MCF 10A (cell line): ENCODE measurements around the gene MMP12. TPM values are rescaled to one million over a fixed set of nuclear protein-coding genes. Genes with fewer than 3 reads are reported as not detected.

ENCODE experiments used
- BruUV-seq: library from RNA; stranded (reverse); fragments of 400-500 nt; replicated peaks from 2 replicates; lab custom pipeline; 2021; lab: Mats Ljungman, UMichigan
- CTCF ChIA-PET: fragments of 300-600 bp; sonication (Branson Sonifier 250); formaldehyde crosslinking; extraction: SDS; loops from one replicate; lab custom pipeline; 2021; ENCODE audit warnings: antibody characterized with exemption, inconsistent platforms; lab: Yijun Ruan, JAX
- POLR2A ChIA-PET: fragments of 300-600, 350-650 bp; sonication (Branson Sonifier 250); formaldehyde crosslinking; extraction: SDS; loops from one replicate; lab custom pipeline; 2020; ENCODE audit warnings: antibody characterized with exemption, inconsistent platforms; lab: Yijun Ruan, JAX
- DNase-seq: peaks from one replicate; pipeline ENCODE4 v3.0.0-alpha.2; 2018; ENCODE audit not compliant: unreplicated experiment
- H3K27ac Mint-ChIP-seq: one replicate; pipeline ENCODE4 v1.8.0; 2022; ENCODE audit warnings: mild to moderate bottlenecking, low read depth, mixed read lengths; ENCODE audit not compliant: unreplicated experiment
- H3K27me3 Mint-ChIP-seq: one replicate; pipeline ENCODE4 v1.8.0; 2022; ENCODE audit warnings: mixed read lengths; ENCODE audit not compliant: insufficient read depth, unreplicated experiment
- H3K36me3 Mint-ChIP-seq: one replicate; pipeline ENCODE4 v1.8.0; 2022; ENCODE audit warnings: mild to moderate bottlenecking, moderate library complexity, mixed read lengths; ENCODE audit not compliant: insufficient read depth, unreplicated experiment
- H3K4me1 Mint-ChIP-seq: one replicate; pipeline ENCODE4 v1.8.0; 2022; ENCODE audit warnings: mixed read lengths; ENCODE audit not compliant: insufficient read depth, unreplicated experiment
- H3K4me3 Mint-ChIP-seq: one replicate; pipeline ENCODE4 v1.8.0; 2022; ENCODE audit warnings: mild to moderate bottlenecking, moderate library complexity, mixed read lengths; ENCODE audit not compliant: unreplicated experiment
- H3K9me3 Mint-ChIP-seq: one replicate; pipeline ENCODE4 v1.8.0; 2022; ENCODE audit warnings: mixed read lengths; ENCODE audit not compliant: unreplicated experiment
- intact Hi-C: fragments of 100-400 bp; cut with micrococcal nuclease; formaldehyde crosslinking; loops from 2 replicates; pipeline ENCODE4 v1.14.1; 2022
- total RNA-seq: library from RNA; stranded (reverse); gene quantifications from 2 replicates; pipeline ENCODE4 v1.2.3, GENCODE V29; 2022
- TF ChIP-seq, protein P1 (sequence below): fragments of 200-600 bp; IDR thresholded peaks from one replicate; pipeline ENCODE4 v1.8.0; 2022; ENCODE audit warnings: antibody characterized with exemption, mild to moderate bottlenecking; ENCODE audit not compliant: unreplicated experiment

The MMP12 gene
- total RNA-seq, 1 experiment from 2014 or later, result not detected

- Mint-ChIP-seq H3K36me3 (no peaks in the 10 kb centered on the region), H3K9me3 (no peaks in the 10 kb centered on the region), H3K4me3 (no peak overlapping the region), H3K27ac (peak overlapping the region; percentile 57), H3K27me3 (no peaks in the 10 kb centered on the region), H3K4me1 (peaks cover 9% of the 10 kb centered on the region)
- ChIA-PET POLR2A (interaction anchor here (0.8 to 1.8 kb wide), 8 partner anchors 9 to 88 kb away, joined by 3 to 9 read pairs (median 4); no protein-coding TSS in a partner anchor), CTCF (interaction anchor here (0.7 to 3.3 kb wide), 3 partner anchors 15 to 232 kb away, joined by 3 to 13 read pairs (median 5); no protein-coding TSS in a partner anchor)
- TF ChIP-seq, protein P1, sequence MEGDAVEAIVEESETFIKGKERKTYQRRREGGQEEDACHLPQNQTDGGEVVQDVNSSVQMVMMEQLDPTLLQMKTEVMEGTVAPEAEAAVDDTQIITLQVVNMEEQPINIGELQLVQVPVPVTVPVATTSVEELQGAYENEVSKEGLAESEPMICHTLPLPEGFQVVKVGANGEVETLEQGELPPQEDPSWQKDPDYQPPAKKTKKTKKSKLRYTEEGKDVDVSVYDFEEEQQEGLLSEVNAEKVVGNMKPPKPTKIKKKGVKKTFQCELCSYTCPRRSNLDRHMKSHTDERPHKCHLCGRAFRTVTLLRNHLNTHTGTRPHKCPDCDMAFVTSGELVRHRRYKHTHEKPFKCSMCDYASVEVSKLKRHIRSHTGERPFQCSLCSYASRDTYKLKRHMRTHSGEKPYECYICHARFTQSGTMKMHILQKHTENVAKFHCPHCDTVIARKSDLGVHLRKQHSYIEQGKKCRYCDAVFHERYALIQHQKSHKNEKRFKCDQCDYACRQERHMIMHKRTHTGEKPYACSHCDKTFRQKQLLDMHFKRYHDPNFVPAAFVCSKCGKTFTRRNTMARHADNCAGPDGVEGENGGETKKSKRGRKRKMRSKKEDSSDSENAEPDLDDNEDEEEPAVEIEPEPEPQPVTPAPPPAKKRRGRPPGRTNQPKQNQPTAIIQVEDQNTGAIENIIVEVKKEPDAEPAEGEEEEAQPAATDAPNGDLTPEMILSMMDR, result no peak
- intact Hi-C loops, result no loop called here
- peak; percentile 26 for DNase-seq
- no TSS peak for BruUV-seq
These were observed 25.6 kb upstream of the MMP12 start for GRCh38 chr11:102900346-102900745.

GRCh38 chr11:102891736-102892135 lies 17.0 kb upstream of the MMP12 start:
- Mint-ChIP-seq H3K36me3 (no peaks in the 10 kb centered on the region), H3K27ac (no peak overlapping the region), H3K9me3 (no peaks in the 10 kb centered on the region), H3K4me3 (no peak overlapping the region), H3K4me1 (peaks cover 10% of the 10 kb centered on the region), H3K27me3 (no peaks in the 10 kb centered on the region)
- CTCF ChIA-PET, result interaction anchor here (0.6 to 2.3 kb wide), 6 partner anchors 13 to 166 kb away, joined by 3 to 13 read pairs (median 4); no protein-coding TSS in a partner anchor
- no peak for DNase-seq
- POLR2A ChIA-PET, result interaction anchor here (0.6 to 1.4 kb wide), 2 partner anchors 8 to 14 kb away, joined by 3 to 4 read pairs; no protein-coding TSS in a partner anchor
- no TSS peak for BruUV-seq
- TF ChIP-seq, protein P1, result no peak
- intact Hi-C loops, result no loop called here

DNA sequence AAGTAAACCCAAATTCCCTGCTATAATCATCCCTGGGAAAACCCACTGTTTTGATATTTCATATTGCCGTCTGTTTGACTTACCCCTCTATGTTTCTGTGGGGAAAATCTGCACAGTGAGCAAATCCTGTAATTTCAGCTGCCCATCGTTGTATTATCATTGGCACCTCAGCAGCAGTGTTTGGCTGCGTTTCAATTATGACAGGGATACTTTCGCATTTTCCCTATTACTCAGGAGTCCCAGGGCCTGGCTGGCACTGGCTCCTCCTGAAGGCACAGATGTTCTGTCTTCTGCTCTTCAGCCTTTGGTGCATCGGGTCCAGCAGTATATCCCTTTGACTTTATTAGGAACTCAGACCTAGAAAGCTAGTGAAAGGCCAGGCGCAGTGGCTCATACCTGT lies 12.2 kb upstream of the MMP12 start:
- CTCF ChIA-PET, result interaction anchor here (1.0 kb wide), 3 partner anchors 28 to 37 kb away, joined by 3 to 4 read pairs (median 3); no protein-coding TSS in a partner anchor
- POLR2A ChIA-PET, result interaction anchor here (0.7 to 1.2 kb wide), 3 partner anchors 13 to 36 kb away, joined by 3 to 4 read pairs (median 4); no protein-coding TSS in a partner anchor
- intact Hi-C loops, result no loop called here
- Mint-ChIP-seq H3K9me3 (no peaks in the 10 kb centered on the region), H3K4me3 (no peak overlapping the region), H3K27me3 (no peaks in the 10 kb centered on the region), H3K27ac (no peak overlapping the region), H3K4me1 (peaks cover 17% of the 10 kb centered on the region), H3K36me3 (no peaks in the 10 kb centered on the region)
- peak; percentile 92 for DNase-seq
- no TSS peak for BruUV-seq
- TF ChIP-seq, protein P1, result no peak

DNA sequence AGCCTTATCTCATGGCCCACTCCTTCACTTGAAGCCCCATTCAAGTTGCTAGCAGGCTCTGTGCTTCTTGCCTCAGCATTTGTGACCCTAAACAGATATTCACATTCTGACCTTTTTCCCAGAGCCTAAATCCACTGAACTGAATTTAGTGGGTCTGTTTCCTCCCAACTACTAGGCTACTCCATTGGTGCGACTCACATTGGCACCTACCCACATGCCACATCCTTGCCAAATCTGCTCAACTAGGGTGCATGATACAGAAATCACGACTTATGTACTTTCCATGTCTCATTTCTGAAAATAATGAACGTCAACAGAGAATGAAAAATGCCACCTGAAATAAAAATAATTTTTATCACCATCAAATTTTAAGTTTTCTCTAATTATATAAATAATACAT lies 8.4 kb upstream of the MMP12 start:
- ChIA-PET POLR2A (interaction anchor here (0.5 to 0.9 kb wide), 3 partner anchors 10 to 698 kb away, joined by 3 read pairs; no protein-coding TSS in a partner anchor), CTCF (interaction anchor here (0.6 to 0.7 kb wide), 3 partner anchors 16 to 1331 kb away, joined by 3 read pairs; no protein-coding TSS in a partner anchor)
- TF ChIP-seq, protein P1, result no peak
- no peaks in the 10 kb centered on the region for H3K9me3 Mint-ChIP-seq
- H3K27ac Mint-ChIP-seq, result no peak overlapping the region
- peak; percentile 19 for DNase-seq
- H3K4me3 Mint-ChIP-seq, result no peak overlapping the region
- no TSS peak for BruUV-seq
- intact Hi-C loops, result no loop called here
- H3K27me3 Mint-ChIP-seq, result no peaks in the 10 kb centered on the region
- H3K36me3 Mint-ChIP-seq, result no peaks in the 10 kb centered on the region
- H3K4me1 Mint-ChIP-seq, result peaks cover 17% of the 10 kb centered on the region
